ENCODE results near the gene PRR29.

The PRR29 gene

GRCh38 chr17:64015447-64015846 lies 17.3 kb downstream of the PRR29 start:
- no peak for DNase-seq (ENCODE audit: low spot score)

DNA sequence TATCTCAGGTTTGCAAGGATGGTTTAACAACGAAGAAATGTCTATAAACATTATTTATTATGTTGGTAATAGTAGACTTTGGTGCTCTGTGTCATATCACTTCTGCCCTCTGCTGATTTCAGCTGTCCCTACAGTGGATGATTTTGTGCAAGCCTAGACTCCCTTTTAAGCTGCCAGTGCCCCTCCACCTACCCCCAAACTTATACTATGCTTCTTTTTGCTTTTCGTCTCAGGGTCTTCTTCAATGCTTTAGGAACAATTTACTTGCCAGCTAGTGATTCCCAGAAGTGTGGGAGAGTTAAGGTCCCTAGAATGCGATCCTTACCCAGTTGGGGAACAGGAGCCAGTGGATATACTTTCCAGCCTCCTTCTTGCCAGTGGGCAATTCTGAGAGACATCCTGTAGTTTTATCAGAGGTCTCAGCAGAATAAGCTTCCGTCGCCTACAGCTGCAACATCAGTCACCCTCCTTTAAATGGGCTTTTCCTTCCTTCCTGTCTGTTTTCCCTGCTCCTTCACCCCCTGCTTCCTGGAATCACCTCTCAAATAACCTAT lies 18.2 kb downstream of the PRR29 start:
- peak; percentile 63 for DNase-seq (ENCODE audit: low spot score)

- DNase-seq (ENCODE audit: low spot score) = no peak
Observed at GRCh38 chr17:64016974-64017373, 18.8 kb downstream of the PRR29 start.

- no peak for DNase-seq (ENCODE audit: low spot score)
Observed at GRCh38 chr17:64017381-64017980, 19.3 kb downstream of the PRR29 start.

- peak; percentile 25 for DNase-seq (ENCODE audit: low spot score)
Observed at GRCh38 chr17:64019551-64019961, 21.4 kb downstream of the PRR29 start.

DNA sequence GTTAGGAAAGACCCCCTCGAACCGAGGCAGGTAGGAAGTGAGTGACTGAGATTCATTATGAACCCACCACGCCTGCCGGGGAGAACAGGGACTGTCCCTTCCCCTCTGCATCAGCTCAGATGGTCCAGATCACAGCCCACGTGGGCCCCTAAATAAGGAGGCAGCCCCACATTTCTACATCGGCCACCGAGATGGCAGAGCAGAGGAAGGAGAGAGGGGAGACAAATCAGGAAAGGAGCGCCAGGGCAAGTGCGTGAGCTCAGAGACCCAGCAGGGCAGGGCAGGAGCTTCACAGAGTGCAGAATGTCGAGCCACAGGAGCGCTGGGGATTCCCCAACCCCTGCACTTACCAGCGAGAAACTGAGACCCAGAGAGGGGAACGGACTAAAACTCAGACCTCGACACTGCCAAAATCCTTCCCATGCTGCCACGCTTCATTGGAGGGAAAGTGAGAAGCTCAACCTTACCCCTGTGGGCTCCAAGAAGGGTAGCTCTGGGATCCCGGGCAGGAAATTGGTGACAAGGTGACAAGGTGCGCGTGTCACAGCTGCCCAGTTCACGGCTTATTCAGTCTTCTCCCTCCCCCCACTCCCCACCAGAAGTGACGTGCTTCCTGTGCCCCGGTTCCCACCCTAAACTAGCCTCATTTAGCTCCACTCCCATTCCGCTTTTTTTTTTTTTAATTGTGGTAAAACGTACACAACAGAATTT lies 22.1 kb downstream of the PRR29 start, which contains the start of gene ICAM2:
Gene ICAM2, minus strand, starts transcription at position 578 of the 711 bp plus-strand sequence. CDS start 13,942 bp downstream, outside the sequence.
- DNase-seq (ENCODE audit: low spot score) = peak; percentile 61

GRCh38 chr17:64022611-64023063 lies 24.5 kb downstream of the PRR29 start:
- DNase-seq (ENCODE audit: low spot score) = peak; percentile 40

GRCh38 chr17:64024215-64024654 lies 26.1 kb downstream of the PRR29 start:
- peak; percentile 75 for DNase-seq (ENCODE audit: low spot score)

- DNase-seq (ENCODE audit: low spot score) = peak; percentile 82
Observed at GRCh38 chr17:64024781-64025731, 26.9 kb downstream of the PRR29 start.

DNA sequence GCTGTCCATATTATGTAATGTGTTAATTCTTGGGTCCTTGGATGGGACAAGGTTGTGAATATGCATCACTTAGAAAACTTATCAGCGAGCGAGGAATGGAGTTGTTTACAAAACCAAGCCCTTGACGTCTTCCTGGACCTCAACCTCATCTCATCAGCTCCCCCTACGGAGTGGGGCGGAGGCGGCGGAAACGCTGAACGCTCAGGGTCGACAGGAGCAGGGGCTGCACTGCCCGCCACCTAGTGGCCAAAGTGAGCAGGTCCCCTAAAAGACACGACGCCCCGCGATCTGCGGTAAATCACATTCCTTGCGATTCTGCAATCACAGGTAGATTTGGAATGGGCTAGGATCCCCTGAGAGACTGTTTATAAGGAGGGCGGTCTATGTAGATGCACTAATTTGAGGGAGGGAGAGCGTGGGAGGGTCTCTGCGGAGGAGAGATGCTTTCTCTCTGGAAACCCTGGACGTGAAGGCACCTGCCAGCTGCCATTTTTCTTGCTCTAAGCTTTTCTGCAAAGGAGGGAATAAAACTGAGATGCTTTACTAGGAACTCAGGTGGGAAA lies 27.7 kb downstream of the PRR29 start:
- DNase-seq (ENCODE audit: low spot score) = peak; percentile 96

GRCh38 chr17:64028874-64029464 lies 30.8 kb downstream of the PRR29 start:
- peak; percentile 81 for DNase-seq (ENCODE audit: low spot score)

DNA sequence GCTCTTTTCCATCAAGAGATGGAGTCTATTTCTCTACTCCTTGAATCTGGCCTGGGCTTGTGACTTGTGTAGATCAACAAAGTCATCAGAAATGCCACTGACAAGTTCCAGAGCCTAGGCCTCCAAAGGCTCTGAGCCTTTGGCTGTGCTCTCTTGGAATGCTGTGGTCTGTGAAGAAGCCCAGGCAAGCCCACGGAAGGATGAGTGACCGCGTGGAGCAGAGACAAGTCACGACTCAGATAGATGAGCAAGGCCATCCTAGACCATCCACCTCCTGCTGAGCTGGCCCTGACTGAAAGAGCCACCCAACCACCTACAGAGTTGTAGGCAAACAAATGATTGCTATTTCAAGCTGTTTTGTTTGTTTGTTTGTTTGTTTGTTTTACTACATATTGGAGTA lies 33.9 kb downstream of the PRR29 start:
- no peak for DNase-seq (ENCODE audit: low spot score)

DNA sequence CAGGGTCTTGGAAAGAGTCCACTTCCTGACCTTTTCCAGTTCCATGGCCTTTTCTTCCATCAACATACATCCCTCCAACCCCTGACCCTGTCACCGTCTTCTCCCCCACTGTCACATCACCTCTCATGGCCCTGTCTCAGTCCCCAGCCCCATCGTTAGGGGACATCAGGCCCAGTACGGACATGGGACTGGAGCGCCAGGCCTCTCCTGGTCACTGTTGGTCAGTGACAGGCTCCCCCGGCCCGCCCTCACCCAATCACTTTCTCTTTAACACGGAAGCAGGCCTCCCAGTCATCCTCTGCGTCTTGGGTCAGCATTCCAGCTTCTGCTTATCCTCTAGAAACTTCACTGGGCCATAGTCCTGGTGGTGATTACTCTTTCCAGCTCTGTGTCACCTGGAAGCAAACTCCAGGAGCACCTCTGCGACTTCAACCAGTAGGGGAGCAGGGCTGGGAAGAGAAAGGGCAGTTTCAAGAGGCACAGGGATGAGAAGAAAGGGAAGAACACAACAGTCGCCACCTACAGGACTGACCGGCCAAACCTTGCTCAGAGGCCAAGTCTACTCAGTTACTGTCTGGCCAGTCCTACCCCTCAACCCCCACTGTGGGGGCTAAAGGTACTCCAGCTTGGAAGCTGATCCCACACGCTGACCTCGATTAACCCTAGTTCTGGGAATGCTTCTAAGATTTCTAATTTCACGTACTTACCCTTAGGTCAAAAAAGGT lies 38.2 kb downstream of the PRR29 start:
- DNase-seq (ENCODE audit: low spot score) = no peak

DNA sequence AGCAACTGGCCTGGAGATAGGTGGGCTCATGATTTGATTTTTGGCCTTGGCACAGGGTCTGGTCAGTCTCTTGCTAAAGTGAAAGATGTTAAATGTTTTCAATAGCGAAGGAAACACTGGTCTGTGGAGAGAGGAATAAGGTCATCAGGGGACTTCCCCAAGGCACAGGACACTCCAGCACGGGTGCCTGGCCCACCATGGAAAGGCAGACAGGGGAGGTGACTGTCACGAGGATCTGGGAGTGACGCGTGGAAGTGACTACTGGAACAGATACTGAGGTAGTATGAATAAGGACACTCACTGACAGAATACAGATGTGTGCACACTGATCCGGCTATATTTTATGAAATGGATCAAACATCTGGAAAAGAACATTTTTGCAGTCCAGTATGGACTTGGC lies 39.0 kb downstream of the PRR29 start:
- no peak for DNase-seq (ENCODE audit: low spot score)

- DNase-seq (ENCODE audit: low spot score) = no peak
Observed at GRCh38 chr17:64037802-64038201, 39.7 kb downstream of the PRR29 start.

DNA sequence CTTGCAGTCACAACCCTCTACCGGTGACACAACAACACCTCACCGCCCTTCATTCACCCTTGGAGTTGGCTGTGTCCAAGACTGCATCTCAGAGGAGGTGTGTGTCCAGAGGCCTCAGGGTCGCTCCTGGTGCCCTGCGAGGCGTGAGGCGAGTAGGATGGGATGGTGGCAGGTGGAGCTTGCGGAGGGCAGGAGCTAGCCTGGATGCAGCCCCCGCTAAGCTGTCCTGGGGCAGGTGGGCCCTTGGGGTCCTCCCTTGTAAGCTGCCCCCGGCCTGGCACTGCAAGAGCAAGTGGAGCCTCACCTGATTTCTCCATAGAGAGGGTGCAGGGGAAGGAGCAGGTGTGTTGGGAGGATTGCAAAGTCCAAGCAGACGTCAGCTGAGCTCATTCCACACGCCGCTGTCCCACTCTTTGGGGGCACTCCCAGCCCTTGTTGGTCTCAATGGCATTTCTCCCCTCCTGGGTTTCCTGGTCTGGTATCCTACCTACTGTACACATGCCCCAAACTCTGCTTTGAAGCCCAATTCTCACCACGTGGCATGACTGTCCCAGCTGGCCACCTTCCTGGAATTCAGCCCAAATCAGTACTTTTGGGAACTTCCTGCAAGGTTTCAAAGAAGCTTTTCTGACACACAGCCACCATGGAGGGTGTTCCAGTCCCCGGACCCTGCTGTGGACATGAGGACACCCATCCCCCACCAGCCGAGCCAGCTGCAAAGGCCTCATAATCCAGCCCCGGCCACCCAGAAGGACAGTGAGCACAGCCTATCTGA lies 40.4 kb downstream of the PRR29 start:
- DNase-seq (ENCODE audit: low spot score) = no peak

- DNase-seq (ENCODE audit: low spot score) = no peak
Observed at GRCh38 chr17:64039106-64039400, 40.9 kb downstream of the PRR29 start.

DNA sequence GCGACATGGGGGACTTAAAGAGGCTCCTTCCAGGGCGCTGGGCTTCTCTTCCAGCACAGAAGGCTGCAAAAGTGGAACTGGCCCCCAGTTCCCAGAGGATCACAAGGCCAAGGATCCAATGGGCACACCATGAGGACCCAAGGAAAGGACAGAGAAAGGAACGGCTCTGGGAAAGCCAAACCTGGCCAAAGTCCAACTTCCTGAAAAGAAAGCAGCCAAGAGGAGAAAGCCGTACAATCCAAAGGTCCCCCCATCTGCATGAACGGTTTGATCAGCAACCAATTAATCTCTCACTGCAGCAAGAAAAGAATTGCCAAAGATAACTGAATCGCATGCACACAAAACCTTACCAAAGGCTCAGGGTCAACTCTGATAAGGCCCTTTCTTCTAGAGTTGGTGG lies 42.1 kb downstream of the PRR29 start:
- no peak for DNase-seq (ENCODE audit: low spot score)

DNA sequence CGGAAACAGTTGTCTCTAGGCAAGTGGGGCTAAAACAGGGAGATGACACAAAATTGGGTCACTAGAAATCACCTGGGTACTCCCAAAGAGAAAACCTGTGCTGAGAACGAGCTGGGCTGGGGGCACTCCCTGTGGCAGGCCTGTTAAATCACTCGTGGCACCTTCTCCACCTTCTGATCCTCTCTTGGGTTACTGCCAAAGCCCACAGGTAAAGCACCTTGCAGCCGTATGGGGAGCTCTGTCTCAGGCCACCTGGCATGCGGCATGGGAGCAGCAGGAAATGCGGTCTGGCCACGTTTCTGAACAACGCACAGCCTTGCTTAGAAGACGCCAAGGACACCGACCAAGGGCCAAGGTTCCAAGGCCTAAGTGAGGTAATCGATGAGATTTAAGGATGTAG lies 43.8 kb downstream of the PRR29 start:
- no peak for DNase-seq (ENCODE audit: low spot score)

Measured in hematopoietic multipotent progenitor cell treated with erythropoietin and hydrocortisone succinate and interleukin-3 and kit ligand, for 17 days (in vitro differentiated cells).